ENCODE results near the gene SERGEF.

Gene SERGEF

GRCh38 chr11:17853280-17853679 lies 159.6 kb downstream of the SERGEF start:
- no peak for DNase-seq

- DNase-seq: no peak
Observed at GRCh38 chr11:17852246-17852645, 160.6 kb downstream of the SERGEF start.

DNA sequence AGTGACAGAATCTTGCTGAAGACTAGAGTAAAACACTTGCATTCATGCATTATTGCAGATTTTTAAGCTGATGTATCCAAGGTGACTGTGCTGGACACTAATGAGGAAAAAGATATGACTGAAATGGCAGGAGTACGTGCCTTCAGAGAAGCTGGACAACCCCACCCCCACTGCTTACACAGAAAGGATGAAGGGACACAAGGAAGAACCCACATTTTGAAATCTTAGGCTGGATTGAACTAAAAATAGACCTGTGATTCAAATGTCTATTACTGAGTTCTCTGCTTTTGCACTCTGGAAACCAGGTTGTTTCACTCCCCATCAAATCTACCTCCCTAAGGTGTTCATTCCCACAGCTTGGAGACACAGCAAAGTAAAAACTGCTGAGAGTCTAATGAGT lies 161.2 kb downstream of the SERGEF start:
- no peak for DNase-seq

DNA sequence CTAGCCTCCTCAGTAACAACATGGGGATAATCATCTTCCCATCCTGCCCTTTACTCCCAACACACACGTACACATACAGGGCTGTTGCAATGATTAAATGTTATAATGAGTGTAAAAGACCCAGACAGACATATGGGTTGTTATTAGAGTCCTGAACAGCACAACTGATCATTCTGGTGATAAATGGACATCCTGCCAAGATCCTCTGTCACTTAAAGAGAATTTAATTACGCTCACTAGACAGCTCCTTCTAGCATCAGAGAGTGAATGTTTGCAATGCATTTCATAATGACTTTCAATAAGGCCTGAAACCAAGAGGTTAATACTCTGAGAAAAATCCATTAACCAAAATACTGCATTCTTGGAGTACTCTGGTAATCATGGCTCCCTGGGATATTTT lies 162.5 kb downstream of the SERGEF start:
- DNase-seq: no peak

- DNase-seq: no peak
Observed at GRCh38 chr11:17848715-17849114, 164.1 kb downstream of the SERGEF start.

- DNase-seq: no peak
Observed at GRCh38 chr11:17846852-17847453, 165.9 kb downstream of the SERGEF start.

- DNase-seq: no peak
Observed at GRCh38 chr11:17845431-17845881, 167.4 kb downstream of the SERGEF start.

GRCh38 chr11:17840101-17840548 lies 172.7 kb downstream of the SERGEF start:
- DNase-seq: no peak

- DNase-seq: no peak
Observed at GRCh38 chr11:17839450-17839849, 173.4 kb downstream of the SERGEF start.

- DNase-seq: no peak
Observed at GRCh38 chr11:17838102-17838501, 174.7 kb downstream of the SERGEF start.

GRCh38 chr11:17831883-17832282 lies 181.0 kb downstream of the SERGEF start:
- no peak for DNase-seq

GRCh38 chr11:17831228-17831627 lies 181.6 kb downstream of the SERGEF start:
- no peak for DNase-seq

- DNase-seq: no peak
Observed at GRCh38 chr11:17828311-17828751, 184.5 kb downstream of the SERGEF start.

DNA sequence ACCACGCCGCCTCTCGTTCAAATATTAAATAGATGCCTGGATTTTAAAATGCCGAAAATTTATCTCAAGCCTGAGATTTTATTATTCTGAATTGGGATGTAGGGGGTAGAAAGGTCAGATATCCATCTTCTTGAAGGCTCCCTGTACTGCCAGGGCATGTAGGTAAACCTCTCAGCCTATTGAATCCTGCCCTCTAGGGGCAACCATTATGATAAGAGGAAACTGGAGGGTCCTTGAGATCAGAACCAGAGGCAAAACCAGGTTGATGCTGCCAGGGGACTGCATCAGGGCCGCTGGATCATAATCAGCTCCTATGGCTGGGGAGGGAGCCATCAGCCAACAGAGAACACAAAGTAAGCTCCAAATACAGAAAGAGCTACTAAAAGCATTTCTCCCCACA lies 185.8 kb downstream of the SERGEF start:
- peak; percentile 82 for DNase-seq

GRCh38 chr11:17822401-17822781 lies 190.5 kb downstream of the SERGEF start:
- no peak for DNase-seq

- no peak for DNase-seq
Observed at GRCh38 chr11:17821648-17822400, 191.0 kb downstream of the SERGEF start.

DNA sequence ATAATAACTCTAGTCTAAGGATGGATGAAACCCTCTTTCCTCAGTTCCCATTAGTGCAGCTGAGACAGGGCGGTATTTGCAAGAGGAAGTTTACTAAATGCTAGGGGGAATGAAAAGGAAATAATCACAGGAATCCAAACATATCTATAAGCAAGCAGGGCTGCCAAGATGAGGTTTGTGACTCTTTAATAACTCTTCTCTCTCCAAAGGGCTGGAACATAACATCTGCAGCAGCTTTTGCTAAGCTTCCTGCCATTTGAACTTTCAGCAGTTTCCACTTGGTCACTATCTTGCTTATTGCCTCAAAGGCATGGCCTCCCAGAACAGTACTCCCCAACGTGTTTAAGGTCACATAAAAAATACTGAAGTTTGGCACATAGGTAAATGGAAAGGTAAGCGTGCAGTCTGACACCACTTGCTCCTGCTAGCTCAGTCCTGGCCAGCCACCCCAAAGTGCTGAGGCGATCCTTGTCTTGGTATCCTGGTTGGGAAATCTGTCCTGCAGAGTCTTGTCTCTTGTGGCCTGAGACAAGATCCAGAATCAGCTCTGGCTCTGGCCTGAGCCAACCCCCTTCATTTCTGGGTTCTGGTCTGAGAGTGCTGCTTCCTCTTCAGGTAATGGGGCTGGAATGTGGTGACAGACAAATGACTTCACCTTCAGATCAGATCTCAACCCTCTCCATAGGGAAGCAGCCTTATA lies 196.5 kb downstream of the SERGEF start:
- DNase-seq: peak; percentile 71

DNA sequence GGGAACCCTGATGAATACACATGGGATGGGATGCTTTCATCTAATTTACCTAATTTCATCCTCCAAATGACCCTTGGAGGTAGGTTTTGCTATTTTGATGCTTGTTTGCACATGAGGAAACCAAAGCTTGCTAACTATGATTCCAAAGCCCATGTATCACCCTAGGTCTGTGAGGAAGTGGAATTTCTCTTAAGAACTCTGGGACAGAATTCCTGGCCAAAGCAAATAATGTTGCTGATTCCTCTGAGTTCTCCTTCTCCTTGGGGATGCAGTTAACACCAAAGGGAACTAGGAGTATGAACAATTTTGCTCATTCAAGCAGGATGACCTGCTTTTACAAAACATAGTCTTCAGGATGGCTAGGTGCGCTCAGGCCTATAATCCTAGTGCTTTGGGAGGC lies 198.3 kb downstream of the SERGEF start:
- DNase-seq: no peak

- DNase-seq: no peak
Observed at GRCh38 chr11:17813391-17814059, 199.3 kb downstream of the SERGEF start.

- no peak for DNase-seq
Observed at GRCh38 chr11:17812865-17813187, 200.0 kb downstream of the SERGEF start.

DNA sequence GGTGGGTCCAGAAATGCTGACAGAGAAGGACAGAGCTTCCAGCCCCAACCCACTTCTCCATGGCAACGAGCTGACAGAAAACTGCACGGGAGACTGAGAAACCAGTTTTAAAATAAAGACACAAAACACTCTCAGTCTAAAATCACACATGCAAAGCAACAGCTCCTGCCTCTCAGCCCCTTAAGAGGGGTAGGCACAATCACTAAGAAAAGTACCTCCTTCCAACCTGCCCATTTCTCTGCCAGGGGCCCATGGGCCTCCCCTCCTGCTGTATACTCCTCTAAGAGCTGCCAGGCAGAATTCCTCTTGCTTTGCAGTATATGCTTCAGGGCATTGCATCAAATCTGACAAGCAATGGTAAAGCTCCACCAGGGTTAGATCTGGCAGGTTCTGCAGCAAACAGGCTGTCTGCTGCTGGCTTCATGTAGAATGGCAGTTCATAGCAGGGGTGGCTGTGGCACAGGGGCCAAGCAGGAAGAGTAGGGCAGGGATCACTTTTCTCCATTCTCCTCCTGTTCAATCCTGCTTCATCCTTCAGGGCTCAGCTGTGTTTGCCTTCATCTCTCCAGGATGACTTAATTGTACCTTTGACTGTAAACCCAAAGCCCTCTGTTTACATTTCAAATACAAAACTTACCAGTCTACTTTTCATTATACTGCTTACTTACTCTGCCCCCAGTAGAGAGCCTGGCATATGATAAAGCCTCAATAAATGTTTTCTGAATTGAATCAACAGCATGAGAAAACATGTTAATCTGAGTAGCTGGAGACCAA lies 200.6 kb downstream of the SERGEF start:
- DNase-seq: no peak

DNA sequence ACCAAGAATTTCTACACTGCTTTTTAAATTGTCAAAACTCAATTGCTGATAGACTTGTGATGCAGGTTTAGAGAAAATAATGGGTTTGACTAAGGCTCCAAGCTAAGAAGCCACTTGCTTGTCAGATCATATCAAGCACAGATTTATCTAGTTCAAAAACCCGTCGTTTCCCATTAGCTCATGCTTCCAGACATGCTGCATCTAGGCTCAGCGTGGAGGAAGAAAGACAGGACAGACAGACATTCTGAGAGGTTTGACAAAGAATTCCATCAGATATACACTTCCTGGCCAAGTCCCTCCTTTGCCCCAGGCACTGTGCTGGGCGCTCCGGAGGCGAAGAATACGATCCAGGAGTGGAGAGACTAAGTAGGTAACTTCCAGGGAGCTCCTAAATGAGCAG lies 201.5 kb downstream of the SERGEF start:
- no peak for DNase-seq

DNA sequence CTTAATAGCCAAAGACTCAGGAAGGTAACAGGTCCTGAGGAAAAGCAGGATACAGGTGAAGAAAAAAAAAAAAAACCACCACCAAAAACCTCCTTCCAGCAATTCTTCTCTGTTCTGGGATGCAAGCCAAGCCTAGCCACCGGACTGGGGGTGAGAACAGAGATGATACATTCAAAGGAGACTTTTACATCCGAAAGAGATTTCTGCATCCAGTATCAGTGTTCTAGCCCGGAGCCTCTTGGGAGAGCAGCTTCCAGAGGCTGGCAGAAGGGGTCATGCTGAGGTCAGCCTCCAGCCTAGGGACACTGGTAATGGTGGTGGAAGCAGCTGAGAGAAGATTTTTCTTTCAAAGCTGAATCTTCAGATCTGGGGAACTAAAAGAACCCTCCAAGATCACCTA lies 202.1 kb downstream of the SERGEF start:
- DNase-seq: no peak

Data from DMS79 (cell line).